Ecto neural progenitor cell (in vitro differentiated cells): ENCODE measurements around the gene BLACAT1.

Experiments
- DNase-seq: peaks from one replicate; pipeline ENCODE4 v3.0.0-alpha.2; 2018; ENCODE audit warnings: low spot score

BLACAT1 gene

DNA sequence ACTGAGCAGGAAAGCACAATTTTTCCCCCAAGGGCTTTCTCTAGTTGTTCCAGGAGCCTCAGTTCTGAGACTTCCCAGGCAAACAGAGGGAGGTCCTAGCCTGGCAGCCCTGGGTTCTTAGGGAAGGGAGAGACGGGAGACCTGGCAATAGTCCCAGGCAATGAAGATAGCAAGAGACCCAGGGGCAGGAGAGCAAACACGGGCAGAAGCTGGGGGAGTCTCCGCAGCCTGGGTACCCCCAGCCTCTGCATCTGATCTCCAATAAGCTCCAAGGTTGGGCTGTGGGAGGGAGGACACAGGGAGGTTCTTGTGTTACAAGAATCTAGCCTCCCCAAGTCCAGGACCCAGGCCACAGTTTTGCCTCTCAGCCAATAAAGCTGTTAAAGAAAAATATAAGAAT, 2.4 kb downstream of the BLACAT1 start:
- peak; percentile 43 for DNase-seq

DNA sequence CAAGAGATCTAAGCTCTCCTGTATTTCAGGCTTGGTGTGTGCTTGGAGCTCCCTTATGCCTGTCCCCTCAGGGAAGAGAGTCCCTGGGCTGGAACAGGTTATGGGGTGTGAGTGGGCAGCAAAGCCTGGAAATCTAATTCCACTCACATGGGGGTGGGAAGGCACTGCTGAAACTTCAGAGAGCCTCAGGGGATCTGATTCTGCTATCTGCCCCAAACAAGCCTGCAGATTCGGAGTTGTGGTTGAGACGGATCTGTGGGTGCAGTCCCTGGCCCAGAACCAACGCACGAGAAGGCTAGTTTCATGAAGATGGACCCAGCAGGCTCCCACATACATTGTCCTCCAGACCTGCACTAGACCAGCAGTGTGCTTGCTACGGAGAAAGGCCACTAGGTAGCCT, 2.9 kb downstream of the BLACAT1 start:
- DNase-seq, result peak; percentile 33

DNA sequence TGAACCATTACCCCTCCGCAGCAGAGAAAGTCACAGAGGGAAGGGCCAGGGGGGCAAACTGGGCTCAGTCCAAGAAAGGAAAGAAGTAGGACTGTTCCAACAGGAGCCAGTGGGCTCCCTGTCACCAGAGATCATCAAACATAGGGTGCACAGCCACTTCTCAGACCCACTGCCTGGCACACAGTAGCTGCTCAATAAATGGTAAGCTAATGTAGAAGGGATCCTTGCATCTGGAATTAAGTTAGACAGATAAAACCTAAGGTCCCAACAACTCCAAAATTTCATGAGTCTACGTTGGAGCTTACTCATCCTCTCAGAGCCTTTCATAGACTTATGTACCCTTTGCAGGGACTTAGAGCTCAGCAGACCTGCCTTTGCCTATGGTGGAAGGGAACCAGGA, 3.5 kb downstream of the BLACAT1 start:
- no peak for DNase-seq

DNA sequence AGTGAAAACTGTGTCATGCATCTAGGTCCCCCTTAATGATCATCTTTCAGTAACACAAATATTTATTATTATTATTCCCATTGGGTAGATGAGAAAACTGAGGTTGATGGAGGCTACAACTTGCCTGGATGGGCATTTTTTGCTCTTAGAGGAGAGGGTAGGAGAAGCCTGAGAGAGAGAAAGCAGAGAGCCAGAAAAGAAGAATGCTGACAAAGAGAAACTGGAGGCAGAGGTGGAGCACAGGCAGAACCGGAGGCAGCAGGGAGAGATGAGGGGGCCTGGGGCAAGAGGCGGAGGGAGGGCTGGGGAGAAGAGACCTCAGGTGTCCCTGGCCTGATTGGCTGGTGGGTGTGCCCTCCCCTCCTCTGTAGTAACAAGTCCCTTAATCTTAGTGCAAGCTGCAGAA, 4.1 kb downstream of the BLACAT1 start:
- DNase-seq, result peak; percentile 81

DNA sequence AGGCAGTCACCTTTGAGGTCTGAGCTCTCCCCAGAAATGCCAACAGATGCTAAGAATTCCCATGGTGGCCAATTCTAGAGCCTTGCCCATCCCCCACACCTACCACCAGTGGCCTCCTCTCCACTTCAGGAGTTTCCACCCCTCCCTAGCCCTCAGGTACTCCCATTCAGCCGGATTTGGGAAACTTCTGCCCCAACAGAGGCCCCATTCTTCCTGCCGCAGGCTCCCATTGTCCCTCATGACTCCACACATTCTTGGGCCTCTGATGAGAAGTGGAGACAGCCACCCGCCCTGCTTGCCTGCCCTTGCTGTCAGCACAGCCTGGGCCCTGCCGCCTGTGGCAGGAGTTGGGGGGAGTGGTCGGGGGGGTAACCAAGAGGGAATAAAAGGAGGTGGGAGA, 4.6 kb downstream of the BLACAT1 start:
- peak; percentile 80 for DNase-seq

DNA sequence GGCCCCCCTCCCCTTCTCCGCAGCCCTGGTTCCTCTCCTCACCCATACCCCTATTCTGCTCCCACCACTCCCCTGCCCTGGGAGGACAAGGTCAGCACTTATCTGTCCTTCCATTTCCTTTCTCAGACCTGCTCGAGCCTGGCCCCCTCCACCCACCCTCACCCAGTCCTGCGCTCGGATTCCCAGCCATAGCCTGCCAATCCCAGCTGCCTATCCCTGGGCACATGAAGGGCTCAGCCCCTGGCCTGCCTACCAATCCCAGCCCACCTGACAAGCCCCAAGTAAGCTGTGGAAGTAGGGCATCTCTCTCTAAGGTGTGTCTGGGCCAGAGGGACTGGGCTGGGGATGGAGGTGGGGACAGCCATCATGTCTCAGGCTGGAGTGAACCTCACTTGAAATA, 5.4 kb downstream of the BLACAT1 start:
- peak; percentile 65 for DNase-seq

DNA sequence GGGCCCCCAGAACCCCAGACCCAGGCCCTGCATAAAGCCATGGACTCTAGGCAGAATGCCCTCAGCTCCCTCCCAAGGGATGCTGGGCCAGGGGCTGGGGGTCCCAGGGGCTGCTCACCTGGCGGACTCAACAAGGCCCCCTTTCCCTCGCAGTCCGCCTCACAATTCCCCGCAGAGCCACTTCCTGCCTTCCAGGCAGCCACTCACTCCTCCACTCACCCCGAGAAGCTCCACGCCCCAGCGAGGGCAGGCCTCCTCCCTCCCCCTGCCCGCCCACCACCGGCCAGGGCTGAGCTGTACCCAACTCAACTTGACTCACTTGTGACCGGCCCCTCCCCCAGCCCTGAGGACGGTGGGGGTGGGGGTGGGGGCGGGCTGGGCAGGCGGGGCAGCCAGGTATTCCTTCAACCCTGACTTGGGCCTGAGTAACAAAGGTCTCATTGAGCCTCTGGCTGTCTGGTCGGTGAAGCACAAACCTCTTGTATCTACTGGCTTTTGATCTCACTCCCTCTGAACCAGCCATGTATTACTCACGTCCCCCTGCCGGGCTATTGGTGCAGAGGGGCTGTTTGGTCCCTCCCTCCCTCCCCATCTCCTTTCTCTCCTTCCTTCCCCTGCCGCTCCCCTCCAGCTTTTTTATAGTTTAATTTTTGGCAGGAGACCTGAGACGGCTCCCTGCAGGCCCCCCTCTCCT, 5.9 kb downstream of the BLACAT1 start:
- DNase-seq, result peak; percentile 81

DNA sequence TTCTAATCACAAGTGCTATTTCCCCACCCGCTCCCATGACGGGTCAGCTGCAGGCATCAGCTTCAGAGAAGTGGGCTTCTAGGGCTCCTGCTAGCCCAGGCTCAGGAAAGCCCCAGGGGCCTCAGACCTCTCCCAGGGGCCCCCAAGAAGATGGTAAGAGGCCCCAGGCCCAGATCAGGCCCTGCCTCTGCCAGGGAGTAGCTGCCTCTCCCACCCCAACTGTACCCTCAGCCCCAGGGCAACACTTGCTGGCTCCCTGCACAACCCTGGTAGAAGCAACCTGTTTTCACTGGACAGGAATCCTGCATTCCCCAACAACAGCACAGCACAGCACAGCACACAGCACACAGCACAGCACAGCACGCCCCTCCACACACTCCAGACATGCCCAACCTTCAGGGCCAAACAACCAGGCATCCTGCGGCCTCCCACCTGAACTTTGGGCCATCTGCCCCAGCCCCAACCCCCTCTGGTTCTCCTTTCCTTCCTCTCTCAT, 6.5 kb downstream of the BLACAT1 start:
- no peak for DNase-seq

DNA sequence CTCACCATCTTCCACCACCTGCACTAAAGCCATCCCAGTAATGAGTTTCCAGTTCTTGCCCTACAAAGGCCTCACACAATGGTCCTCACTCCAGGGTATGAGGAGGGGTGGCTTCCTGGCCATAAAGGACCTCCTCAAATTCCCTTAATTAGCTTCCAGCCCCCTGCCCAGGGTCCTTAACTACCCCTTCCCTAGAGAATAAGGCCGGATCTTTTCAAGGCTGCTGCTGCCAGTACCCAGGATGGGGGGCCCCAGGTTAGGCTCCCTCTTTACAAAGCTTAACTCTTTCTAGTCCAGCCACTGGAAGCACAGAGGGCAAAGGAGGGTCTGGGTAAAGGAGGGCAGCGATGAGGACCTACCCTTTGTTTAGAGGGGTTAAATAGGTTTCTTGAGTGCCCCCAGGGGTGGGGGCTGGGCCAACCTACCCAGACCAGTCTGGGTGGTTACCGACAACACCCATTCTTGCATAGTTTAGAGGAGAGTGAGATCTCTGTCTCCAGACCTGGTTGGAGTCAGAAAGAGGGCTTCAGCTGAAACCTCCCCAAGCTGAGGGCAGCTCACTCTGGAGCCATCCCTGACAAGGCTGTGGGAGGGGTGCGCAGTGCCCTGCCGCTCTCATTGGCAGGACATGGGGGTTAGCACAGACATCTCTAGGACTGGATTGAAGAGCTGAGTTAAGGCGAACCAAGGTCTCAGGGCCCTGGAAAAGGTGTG, 7.1 kb downstream of the BLACAT1 start:
- peak; percentile 59 for DNase-seq

DNA sequence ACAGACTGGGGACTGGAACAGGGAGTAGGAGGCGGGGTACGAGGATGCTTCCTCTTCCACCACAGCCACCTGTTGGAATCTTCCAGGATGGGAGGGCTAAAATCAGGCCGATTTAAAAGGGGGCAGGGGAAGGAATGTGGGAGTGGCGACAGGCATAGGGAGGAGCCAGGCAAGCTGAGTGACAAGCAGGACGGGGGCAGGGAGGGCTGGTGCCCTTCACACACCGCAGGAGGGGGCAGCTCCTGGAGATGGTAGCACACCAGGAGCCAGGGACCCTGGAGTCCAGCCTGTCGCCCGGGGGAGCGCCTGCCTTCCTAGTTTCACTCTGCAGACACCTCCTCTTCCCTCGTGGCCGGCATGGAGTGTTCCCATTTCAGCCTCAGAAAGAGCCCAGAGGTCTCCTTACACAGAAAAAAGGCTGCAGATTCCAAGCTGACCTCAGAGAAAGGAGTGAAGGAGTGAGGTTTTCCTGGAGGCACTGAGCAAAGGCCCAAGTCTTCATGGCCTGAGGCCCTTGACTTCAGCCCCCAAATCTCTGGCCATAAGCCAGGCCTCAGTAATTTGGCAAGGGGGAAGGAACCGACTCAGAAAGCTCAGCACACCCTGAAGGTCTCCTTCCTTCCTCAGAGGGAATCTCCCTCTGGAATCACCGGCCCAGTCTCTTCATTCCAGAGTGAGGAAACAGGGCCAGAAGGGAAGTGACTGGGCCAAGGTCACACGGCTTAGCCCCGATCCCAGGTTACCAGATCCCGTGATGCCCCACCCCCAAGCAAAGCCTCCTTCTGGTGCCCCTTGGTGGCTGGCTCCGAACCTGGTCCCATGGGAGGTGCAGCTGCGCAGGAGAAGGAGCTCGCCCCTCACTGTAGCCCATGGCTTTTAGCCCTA, 8.1 kb downstream of the BLACAT1 start:
- DNase-seq, result peak; percentile 72

DNA sequence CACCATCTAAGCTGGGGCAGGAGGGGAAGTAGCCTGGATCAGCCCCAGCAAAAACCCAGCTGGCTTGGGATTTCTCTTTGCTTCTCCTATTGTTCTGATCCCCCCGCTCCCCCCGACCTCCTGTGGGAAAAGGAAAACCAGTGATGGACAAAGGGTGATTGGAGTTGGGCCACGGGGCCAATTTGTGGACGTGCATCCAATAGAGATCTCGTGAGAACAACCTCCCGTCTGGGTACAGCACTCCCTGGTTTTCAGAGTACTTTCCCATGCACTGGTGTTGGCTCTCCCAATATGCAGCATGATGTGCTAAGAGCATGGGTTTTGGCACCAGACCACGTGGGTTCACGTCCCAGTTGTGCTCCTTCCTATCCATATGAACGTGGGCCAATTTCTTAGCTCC, 9.0 kb downstream of the BLACAT1 start:
- DNase-seq, result peak; percentile 78

DNA sequence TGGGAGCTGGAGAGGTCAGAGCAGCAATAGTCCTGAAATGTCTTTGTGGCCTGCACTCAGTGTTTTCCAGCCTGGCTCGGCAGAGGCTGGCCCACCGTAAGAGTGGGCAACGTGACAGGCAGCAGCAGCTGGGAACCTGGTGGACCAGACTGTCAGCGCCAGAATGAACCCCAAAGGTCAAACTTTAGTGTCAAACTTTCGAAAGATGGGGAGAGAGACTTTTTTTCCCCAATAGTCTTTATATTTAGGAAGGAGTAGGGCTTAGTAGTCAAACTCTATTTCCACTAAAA, 10.3 kb downstream of the BLACAT1 start:
- no peak for DNase-seq

DNA sequence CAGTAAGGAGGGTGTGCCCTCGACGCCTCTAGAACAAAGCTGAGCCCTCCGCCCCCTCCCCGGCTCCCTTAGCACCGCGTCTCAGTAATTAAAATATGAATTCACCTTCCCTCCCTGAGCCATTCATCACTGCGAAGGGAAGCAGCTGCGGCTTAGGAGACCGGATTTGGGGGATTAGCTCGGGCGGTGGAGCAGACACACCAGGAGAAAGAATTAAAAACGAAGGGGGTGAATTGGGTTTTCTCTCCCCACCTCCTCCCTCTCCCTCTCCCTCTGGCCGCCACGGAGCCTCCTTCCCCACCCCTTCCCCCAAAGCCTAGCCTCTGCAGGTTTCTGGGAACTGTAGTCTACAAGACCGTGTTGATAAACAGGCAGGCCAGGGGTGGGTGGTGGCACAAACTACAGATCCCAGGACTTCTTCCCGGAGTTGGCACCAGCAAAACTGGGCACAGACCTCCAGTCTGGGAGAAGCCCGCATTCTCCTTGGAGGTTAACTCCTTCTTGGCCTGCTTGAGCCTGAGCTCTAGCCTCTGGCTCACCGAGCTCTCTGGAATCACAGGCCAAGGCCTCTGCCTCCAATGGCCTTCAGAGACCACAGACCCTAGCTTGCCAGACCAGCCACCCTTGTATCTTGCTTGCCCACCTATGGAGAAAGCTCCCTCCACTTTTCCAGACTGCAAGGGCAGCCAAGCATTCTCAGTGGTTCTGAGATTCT, 10.8 kb downstream of the BLACAT1 start:
- DNase-seq, result peak; percentile 88

DNA sequence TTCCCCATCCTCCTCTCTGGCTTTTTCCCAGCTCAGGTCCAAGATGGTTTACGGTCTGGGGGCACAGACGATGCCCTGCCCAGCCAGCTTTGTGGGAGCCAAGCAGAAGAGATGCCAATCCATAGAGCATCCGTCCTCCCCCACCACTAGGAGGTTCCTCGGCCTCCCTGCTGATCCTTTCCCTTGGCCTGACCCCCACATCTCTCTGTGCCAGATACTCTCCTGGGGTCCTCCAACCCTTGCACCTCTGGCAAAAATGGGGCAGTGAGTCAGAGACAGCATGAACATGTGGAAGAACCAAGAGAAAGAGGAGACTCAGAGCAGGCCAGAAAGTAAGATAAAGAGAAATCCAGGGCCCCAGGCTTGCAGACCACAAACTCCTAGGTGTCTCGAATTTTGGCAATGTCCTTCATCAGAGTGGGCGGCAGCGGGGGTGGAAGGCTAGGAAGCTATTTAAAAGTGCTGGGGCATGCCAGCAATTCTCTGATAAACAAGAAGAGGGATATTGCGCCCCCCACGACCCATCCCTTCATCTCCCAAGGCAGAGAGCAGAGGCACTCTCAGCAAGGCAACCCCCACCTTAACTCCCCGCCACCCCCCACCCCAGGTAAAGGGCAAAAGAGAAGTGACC, 11.4 kb downstream of the BLACAT1 start:
- DNase-seq, result no peak

DNA sequence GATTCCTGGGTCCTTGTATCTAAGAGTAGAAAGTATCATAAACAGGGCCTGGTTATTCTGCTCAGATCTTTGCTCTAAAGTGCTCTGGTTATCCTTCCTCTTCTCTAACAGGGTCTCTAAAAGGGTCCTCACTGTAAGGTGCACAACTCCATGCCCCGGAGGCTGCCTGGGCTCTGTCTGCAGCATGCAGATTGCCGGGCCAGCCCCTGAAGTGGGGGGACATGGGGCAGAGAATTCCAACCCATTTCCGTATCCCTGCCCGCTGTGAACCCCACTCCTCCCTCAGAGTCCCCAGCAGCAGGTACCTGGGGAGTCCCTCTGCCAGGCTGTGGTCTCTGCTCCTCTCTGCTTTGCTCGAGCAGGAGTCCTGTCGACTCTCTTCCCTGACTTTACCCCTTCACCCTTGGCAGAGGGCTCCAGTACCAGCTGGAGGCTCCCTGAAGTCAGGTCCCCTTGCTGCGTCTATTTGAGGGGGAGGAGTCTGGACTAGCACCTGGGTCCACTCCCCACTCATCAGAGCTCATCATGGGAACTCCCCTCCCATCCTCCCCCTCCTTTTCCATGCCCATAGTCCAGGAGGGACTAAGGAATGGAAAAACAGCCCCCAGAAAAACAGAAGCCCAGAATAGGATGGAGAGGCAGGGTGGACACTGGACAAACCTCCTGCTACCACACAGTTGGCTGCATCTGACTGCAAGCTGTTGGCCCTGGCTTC, 12.1 kb downstream of the BLACAT1 start:
- peak; percentile 47 for DNase-seq

DNA sequence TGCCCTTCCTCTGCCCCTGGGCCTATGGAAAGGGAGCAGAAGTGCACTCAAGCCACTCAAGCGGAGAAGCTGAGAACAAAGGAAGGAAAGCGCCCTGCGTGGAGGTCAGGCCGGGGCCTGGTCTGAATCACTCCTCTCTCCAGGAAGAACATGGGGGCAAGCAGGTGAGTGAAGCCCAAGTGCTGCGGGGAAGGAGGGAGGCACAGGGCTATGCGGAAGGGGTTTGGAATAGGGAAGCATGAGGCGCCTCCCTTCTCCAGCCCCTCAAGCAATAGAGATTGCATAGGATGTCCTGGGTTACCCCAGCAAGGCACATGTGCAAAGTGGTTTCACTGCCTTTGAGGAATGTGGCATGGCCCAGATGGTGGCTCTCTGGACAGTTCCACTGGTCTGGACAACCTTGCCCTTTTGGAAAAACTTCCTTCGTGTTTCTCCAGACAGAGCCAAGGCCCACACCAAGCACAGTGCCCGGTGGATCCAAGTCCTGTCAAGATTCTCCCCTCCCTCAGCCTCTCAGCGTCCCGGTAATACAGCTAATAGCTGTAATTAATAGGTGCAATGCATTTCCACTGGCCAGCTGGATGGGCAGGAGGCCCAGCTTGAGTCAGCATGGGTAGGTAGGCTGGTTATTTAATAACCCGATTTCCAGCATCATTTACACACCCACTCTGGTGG, 13.7 kb downstream of the BLACAT1 start:
- DNase-seq, result peak; percentile 66

DNA sequence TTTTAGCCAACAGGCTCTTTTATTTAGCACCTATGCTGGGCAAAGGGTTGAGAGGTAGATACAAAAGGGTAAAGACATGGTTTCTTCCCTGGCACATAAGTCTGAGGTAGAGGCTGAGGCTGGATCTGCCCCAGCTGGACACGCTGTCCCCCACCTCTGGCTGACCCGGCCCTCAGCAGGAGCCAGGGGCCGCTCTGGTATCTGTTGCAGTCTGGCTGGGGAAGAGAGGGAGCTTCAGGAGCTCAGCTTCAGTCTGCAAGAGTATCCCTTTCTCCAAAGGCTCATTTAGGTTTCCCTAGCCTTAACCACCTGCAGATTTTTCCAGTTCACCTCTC, 14.2 kb downstream of the BLACAT1 start:
- DNase-seq, result peak; percentile 63

DNA sequence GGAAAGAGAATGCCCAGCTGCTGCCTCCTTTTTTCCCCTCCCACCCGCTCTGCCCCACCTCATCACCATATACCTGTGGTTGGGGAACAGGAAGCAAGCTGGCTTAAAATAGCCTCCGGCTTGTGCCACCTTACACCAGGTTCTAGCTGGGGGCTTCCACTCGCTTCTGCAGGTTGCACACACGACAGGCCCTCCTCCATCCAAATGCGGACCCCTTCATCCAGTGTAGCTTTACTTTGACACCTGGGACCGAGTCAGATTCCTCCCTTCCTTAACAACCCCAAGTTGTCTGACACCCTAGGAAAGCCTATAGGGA, 14.6 kb downstream of the BLACAT1 start:
- DNase-seq, result no peak

DNA sequence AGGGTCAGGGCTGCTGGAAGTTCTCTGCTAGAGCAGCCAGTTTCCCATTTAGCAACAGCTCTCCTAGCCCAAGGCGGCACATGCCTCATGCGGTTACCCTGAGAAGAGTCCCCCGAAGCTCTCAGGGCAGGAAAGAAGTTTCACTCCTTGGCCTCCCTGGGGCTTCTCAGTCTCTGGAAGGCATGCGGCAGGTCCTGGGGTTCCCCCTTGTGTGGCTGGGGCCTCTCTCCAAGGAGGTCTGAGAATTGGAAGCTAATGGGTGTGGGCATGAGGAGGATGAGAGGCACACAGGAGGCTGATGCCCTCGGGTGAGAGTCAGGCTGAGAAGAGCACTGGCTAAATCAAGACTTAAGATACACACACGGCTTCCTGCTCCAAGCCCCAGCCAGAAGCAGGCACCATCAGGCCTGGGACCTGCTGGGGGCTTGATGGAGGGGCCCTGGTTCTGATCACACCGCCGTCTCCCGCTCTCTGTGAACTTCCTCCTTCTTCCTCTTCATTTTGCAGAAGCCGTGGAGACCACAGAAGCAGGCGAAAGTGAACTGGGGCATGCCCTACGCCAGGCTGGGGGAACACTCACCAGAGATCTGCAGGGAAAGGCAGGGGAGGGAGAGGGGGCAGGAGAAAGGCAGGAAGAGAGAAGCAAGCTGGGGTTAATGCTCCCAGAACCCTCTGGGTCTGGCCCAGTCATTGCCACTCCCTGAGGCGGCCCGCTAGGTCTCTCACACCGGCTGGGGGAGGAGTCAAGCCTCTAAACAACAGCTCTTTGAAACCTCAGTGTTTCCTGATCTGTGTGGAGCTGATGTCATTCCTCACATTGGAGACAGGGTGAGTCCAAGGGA, 15.1 kb downstream of the BLACAT1 start:
- DNase-seq, result peak; percentile 70

DNA sequence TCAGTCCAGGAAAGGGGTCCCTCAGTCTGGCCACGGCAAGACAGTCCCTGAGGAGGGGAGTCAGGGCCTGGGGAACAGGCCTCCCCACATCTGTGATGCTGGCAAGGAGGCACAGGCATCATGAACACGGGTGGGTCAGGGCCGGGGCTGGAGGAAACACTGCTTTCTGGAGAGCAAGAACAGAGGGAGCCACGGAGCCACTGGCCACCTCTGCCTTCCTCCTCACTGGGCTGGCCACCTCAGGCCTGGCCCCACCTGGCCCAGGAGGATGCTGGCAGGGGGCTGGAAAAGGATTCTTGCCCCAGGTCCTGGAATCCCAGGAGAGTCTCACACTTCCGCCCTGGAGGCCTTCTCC, 15.7 kb downstream of the BLACAT1 start:
- DNase-seq, result no peak
